Neural crest cell (in vitro differentiated cells): ENCODE results near the gene COPS4. TPM values are rescaled to one million over a fixed set of nuclear protein-coding genes. Genes with fewer than 3 reads are reported as not detected.

ENCODE experiments used
- DNase-seq: peaks from one replicate; pipeline ENCODE4 v3.0.0; 2021; ENCODE audit warnings: low read depth, mixed read lengths, low spot score
- H3K27ac Mint-ChIP-seq: one replicate; pipeline ENCODE4 v1.8.0; 2021; ENCODE audit warnings: mild to moderate bottlenecking, mixed read lengths; ENCODE audit not compliant: unreplicated experiment
- H3K27me3 Mint-ChIP-seq: 2 replicates; pipeline ENCODE4 v1.8.0; 2021; ENCODE audit warnings: low read depth, mild to moderate bottlenecking, mixed read lengths
- H3K36me3 Mint-ChIP-seq: 2 replicates; pipeline ENCODE4 v1.8.0; 2021; ENCODE audit warnings: low read depth, mild to moderate bottlenecking, mixed read lengths
- H3K4me1 Mint-ChIP-seq: 2 replicates; pipeline ENCODE4 v1.8.0; 2021; ENCODE audit warnings: mixed read lengths
- H3K4me3 Mint-ChIP-seq: one replicate; pipeline ENCODE4 v1.8.0; 2021; ENCODE audit warnings: mild to moderate bottlenecking, mixed read lengths
- H3K9me3 Mint-ChIP-seq: 2 replicates; pipeline ENCODE4 v1.8.0; 2021; ENCODE audit warnings: mixed read lengths
- CTCF ChIP-seq: fragments of 200-600 bp; sonication (generic); conservative IDR thresholded peaks from 2 replicates; pipeline ENCODE4 v1.5.0; 2021; ENCODE audit warnings: antibody characterized with exemption, mild to moderate bottlenecking
- total RNA-seq: library from RNA; stranded (reverse); gene quantifications from 2 replicates; pipeline ENCODE4 v1.2.1, GENCODE V29; 2021

COPS4 gene
- total RNA-seq, 1 donor from 2014 or later = 44.5 TPM

- H3K4me1 Mint-ChIP-seq = peaks cover 46% of the 10 kb centered on the region
- H3K9me3 Mint-ChIP-seq = no peaks in the 10 kb centered on the region
- peak overlapping the region; percentile 59 for H3K27ac Mint-ChIP-seq
- DNase-seq = no peak
- TF ChIP-seq CTCF = no peak
- no peaks in the 10 kb centered on the region for H3K27me3 Mint-ChIP-seq
- peak overlapping the region; percentile 92 for H3K4me3 Mint-ChIP-seq
- H3K36me3 Mint-ChIP-seq = no peaks in the 10 kb centered on the region
These were observed 23.2 kb upstream of the COPS4 start for GRCh38 chr4:83011689-83012199.

GRCh38 chr4:83012200-83012686 is 22.7 kb upstream of the COPS4 start:
- no peak for TF ChIP-seq CTCF
- Mint-ChIP-seq H3K4me1 (peaks cover 46% of the 10 kb centered on the region), H3K27ac (peak overlapping the region; percentile 59), H3K4me3 (peak overlapping the region; percentile 92), H3K9me3 (no peaks in the 10 kb centered on the region), H3K27me3 (no peaks in the 10 kb centered on the region), H3K36me3 (no peaks in the 10 kb centered on the region)
- peak; percentile 40 for DNase-seq

GRCh38 chr4:83012687-83013419 is 22.1 kb upstream of the COPS4 start:
- H3K4me3 Mint-ChIP-seq = peak overlapping the region; percentile 93
- DNase-seq = peak; percentile 98
- H3K27ac Mint-ChIP-seq = peak overlapping the region; percentile 73
- H3K4me1 Mint-ChIP-seq = peaks cover 44% of the 10 kb centered on the region
- H3K27me3 Mint-ChIP-seq = no peaks in the 10 kb centered on the region
- TF ChIP-seq CTCF = peak; percentile 64
- H3K9me3 Mint-ChIP-seq = no peaks in the 10 kb centered on the region
- no peaks in the 10 kb centered on the region for H3K36me3 Mint-ChIP-seq

- Mint-ChIP-seq H3K36me3 (no peaks in the 10 kb centered on the region), H3K27me3 (no peaks in the 10 kb centered on the region)
These were observed 21.5 kb upstream of the COPS4 start for GRCh38 chr4:83013420-83013867.

GRCh38 chr4:83013902-83014301 is 21.1 kb upstream of the COPS4 start:
- no peaks in the 10 kb centered on the region for H3K36me3 Mint-ChIP-seq
- DNase-seq = no peak
- H3K27me3 Mint-ChIP-seq = no peaks in the 10 kb centered on the region
- H3K4me1 Mint-ChIP-seq = peaks cover 37% of the 10 kb centered on the region
- H3K27ac Mint-ChIP-seq = no peak overlapping the region
- H3K9me3 Mint-ChIP-seq = no peaks in the 10 kb centered on the region
- peak overlapping the region; percentile 93 for H3K4me3 Mint-ChIP-seq
- no peak for TF ChIP-seq CTCF

More at GRCh38 chr4:83013420-83013867, 21.5 kb upstream of the COPS4 start:
- no peak for TF ChIP-seq CTCF
- peak overlapping the region; percentile 93 for H3K4me3 Mint-ChIP-seq
- no peaks in the 10 kb centered on the region for H3K9me3 Mint-ChIP-seq
- peak overlapping the region; percentile 9 for H3K27ac Mint-ChIP-seq
- H3K4me1 Mint-ChIP-seq = peaks cover 40% of the 10 kb centered on the region
- no peak for DNase-seq
